Putamen (tissue), 1 donor: ENCODE data around the gene NFYC.

Source experiments
- DNase-seq: peaks from one replicate; pipeline ENCODE4 v3.0.0-alpha.2; 2016; ENCODE audit warnings: low spot score

Gene NFYC

GRCh38 chr1:40798366-40799281 is 107.1 kb downstream of the NFYC start:
- no peak for DNase-seq

- no peak for DNase-seq
Observed at GRCh38 chr1:40799351-40799867, 107.9 kb downstream of the NFYC start.

GRCh38 chr1:40801742-40802077 is 110.2 kb downstream of the NFYC start:
- no peak for DNase-seq

GRCh38 chr1:40802078-40802741 is 110.7 kb downstream of the NFYC start:
- no peak for DNase-seq

GRCh38 chr1:40802742-40803113 is 111.2 kb downstream of the NFYC start:
- DNase-seq = no peak

- no peak for DNase-seq
Observed at GRCh38 chr1:40803447-40803846, 111.9 kb downstream of the NFYC start.

- DNase-seq = no peak
Observed at GRCh38 chr1:40803902-40804301, 112.4 kb downstream of the NFYC start.

- no peak for DNase-seq
Observed at GRCh38 chr1:40806240-40806639, 114.7 kb downstream of the NFYC start.

- no peak for DNase-seq
Observed at GRCh38 chr1:40806731-40807695, 115.5 kb downstream of the NFYC start.

GRCh38 chr1:40808002-40808401 is 116.5 kb downstream of the NFYC start:
- no peak for DNase-seq

- DNase-seq = no peak
Observed at GRCh38 chr1:40808444-40808843, 116.9 kb downstream of the NFYC start.

GRCh38 chr1:40808909-40809308 is 117.4 kb downstream of the NFYC start:
- no peak for DNase-seq

GRCh38 chr1:40810927-40811326 is 119.4 kb downstream of the NFYC start:
- no peak for DNase-seq

GRCh38 chr1:40815420-40815819 is 123.9 kb downstream of the NFYC start:
- DNase-seq = no peak

- DNase-seq = no peak
Observed at GRCh38 chr1:40817791-40818263, 126.3 kb downstream of the NFYC start.

- DNase-seq = no peak
Observed at GRCh38 chr1:40818264-40818961, 126.9 kb downstream of the NFYC start.

GRCh38 chr1:40819101-40819500 is 127.6 kb downstream of the NFYC start:
- no peak for DNase-seq

- no peak for DNase-seq
Observed at GRCh38 chr1:40820251-40820797, 128.8 kb downstream of the NFYC start.
